Epithelial cell of prostate (primary cell): ENCODE results near the gene SLC5A9.

Experiments used
- DNase-seq: peaks from one replicate; pipeline ENCODE4 v3.0.0-alpha.2; 2011; ENCODE audit warnings: low read depth, low spot score
- H3K27ac ChIP-seq: fragments of 450-650 bp; 2 replicates; pipeline ENCODE4 v1.5.1; 2017; ENCODE audit warnings: mild to moderate bottlenecking

SLC5A9 gene

DNA sequence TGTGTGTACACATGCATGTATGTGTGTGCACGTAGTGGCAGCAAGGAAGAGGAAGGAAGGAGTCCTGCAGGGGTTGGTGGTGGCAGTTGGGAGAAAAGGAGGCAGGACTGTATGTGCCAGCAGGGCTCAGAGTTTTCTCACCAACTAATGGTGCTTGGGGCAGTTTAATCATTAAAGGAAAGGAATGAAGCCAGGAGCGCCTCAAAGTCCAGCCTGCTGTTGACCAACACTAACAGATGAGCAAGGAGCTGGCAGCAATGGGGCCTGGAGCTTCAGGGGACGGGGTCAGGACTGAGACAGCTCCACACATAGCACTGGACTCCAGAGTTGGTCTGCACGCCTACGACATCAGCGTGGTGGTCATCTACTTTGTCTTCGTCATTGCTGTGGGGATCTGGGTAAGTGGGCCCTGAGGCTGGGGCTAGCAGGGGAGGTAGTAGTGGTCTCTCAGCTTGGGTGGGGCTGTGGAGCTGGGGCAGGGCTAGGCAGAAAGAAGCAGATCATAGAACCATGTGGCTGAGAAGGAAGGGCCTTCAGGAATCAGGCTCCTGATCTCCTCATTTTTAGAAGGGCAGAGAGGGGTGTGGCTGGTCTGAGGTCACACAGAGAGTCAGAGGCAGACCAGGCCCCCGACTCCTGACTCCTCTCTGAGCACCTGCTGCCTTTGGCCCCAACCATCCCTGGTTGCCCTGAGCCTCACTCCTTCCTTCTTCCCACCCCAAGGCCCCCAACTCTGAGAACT lies at the start of gene SLC5A9:
Gene SLC5A9 (plus strand): TSS at position 216 of the 742 bp plus-strand sequence. CDS start 21 bp downstream, at position 237.
- no peak within 1 kb of the TSS for H3K27ac ChIP-seq
- no peak for DNase-seq

DNA sequence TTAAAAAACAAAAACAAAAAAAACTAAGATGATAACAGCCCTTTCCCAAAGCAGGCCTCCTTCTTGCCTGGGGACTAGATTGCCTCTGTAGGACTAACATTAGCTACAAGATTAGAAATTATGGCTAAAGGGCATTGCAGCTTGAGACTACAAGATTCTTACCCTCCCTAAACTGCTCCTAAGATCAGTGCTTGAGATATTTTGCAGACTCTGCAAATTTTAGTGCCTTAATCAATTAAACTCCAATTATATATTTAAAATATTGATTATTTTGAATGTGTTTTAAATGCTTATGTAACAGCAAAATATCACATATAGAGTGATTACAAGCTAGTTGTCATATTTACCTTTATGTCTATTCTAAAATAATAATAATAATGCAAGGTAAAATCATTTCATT lies 47.4 kb upstream of the SLC5A9 start:
- no peak overlapping the region for H3K27ac ChIP-seq
- no peak for DNase-seq

DNA sequence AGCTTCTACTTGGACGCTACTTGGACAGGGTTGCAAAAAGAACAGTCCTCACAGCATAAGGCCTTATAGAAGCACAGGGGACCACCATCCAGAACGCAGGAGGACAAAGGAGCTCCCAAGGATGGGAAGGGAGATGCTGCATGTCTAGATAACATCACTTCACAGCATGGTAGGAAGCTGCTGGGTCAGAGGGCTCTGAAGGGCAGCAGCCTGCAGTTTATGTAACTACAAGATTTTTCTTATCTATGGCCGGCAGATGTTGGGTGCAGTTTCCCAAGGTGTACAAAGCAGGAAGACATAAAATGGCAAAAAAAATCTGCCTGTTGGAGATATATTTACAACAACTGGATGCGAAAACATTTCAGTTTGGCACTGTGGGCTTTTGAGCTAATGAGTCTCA lies 45.3 kb upstream of the SLC5A9 start:
- no peak overlapping the region for H3K27ac ChIP-seq
- DNase-seq: no peak

DNA sequence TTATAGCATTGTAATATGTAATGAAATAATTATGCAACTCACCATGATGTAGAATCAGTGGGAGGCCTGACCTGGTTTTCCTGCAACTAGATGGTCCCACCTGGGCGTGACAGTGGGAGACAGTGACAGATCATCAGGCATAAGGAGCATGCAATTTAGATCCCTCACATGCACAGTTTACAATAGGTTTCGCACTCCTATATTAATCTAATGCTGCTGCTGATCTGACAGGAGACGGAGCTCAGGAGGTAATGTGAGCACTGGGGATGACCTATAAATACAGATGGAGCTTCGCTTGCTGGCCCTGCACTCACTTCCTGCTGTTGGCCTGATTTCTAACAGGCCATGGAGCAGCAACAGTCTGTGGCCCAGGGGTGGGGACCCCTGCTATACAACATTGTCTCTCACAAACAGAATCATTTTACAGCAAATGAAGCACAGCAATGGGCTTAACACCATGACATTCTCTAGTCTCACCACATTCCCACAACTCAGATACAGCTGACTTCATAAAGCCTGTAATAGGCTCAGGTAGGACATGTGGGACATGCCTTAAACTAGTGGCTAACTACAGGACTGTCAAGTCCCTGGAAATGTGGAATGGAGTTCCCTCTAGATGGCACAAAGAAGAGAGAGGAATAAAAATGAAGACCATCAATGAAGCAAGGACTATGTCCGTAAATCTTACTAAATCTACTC lies 40.7 kb upstream of the SLC5A9 start:
- no peak for DNase-seq
- H3K27ac ChIP-seq: peak overlapping the region; percentile 56

DNA sequence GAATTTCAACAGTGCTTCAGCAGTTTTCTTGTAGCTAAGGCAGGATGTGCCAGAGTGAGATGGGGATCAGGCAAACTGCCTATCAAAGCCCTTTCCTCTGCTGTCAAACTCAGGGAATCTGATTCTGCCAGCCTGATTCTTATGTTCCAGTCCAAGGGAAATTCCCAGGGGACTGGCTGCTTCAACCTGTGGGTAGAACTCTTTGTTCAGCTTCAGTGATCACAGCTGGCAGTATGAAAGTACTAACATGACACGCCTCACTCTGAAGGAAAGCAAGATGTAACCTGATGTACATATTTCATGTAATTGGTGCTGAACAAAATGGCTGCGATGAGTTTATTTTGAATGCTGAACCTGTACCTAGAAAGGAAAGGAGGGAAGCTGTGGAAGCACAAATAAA lies 40.1 kb upstream of the SLC5A9 start:
- no peak for DNase-seq

DNA sequence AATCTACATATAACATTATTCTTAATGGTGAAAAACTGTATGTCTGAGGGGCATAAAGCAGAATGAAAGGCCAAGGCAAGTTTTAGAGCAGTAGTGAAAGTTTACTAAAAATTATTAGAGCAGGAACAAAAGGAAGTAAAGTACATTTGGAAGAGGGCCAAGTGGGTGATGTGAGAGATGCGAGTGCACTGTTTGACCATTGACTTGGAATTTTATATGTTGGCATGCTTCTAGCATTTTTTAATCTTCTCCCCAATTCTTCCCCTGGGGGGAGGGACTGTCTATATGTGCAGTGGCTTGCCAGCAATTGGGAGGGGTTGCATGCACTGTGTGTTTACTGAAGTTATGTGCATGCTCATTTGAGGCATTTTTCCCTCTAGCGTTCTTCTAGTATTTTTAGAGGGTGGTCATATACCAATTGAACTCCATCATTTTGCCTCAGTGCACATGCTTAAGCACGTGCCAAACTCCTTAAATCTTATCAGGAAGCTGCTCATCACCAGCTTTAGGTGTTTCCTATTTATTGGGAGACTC lies 36.1 kb upstream of the SLC5A9 start:
- H3K27ac ChIP-seq: no peak overlapping the region
- no peak for DNase-seq

More for the DNA sequence above, 40.1 kb upstream of the SLC5A9 start:
- peak overlapping the region; percentile 56 for H3K27ac ChIP-seq

DNA sequence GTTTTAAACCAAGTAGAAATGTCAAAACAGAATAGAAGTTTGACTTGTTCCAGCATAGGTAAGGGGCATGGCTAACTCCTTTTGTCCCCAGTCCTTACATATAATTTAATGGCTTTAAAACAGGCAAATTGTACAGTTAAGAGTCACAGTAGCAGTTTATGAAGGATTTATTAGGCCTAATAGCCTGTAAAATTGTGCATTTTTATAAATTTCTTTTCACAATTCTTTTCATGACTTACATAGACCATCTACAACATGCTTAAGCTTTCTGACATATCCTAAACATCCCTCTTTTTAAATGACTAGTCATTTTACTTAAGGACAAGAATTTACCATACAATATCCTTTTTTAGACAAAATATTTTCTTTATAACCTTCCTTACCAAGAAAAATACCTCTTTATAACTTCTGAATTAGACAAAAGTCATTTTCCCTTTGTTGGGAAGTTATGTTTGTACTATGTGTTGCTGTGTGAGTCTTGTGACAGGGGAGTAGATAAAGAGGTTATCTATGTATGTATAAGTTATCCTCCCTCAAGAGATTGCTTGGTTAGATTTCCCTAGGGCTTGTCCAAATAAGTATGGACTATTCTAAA lies 34.5 kb upstream of the SLC5A9 start:
- no peak for DNase-seq
- H3K27ac ChIP-seq: no peak overlapping the region

DNA sequence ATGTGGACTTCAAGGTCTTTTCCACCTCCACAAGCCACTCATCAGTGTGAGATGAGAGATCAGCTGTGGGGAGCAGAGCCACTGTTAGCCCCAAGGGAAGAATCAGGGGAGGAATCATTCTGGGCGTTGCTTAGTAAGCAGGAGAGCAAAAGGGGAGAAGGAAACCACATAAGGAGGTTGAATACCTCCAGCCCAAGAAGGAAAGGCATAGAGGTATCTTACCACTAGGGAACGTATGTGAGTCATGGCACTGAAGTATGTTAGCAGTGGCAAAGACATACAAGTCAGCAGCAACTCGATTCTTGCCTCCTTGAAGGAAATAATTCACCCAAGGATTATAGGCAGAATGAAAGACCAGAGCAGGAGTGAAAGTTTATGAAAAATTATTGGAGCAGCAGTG lies 31.6 kb upstream of the SLC5A9 start:
- no peak for DNase-seq
- H3K27ac ChIP-seq: no peak overlapping the region

DNA sequence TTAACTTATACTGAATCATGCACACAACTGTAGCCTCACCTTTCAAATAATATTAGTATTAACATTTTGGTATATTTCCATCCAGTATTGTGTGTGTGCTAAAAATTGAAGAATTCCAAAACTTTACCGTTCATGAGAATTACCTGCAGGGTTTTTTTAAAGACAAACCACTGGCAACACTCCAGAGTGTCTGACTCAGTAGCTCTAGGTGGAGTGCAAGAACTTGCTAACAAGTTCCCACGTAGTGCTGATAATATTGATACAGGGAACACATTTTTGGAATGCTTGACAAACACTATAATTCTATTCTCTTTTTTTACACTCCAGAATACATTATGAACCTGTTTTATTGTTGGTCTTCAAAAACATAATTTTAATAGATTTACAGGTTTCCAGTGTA lies 27.7 kb upstream of the SLC5A9 start:
- H3K27ac ChIP-seq: no peak overlapping the region
- DNase-seq: no peak

DNA sequence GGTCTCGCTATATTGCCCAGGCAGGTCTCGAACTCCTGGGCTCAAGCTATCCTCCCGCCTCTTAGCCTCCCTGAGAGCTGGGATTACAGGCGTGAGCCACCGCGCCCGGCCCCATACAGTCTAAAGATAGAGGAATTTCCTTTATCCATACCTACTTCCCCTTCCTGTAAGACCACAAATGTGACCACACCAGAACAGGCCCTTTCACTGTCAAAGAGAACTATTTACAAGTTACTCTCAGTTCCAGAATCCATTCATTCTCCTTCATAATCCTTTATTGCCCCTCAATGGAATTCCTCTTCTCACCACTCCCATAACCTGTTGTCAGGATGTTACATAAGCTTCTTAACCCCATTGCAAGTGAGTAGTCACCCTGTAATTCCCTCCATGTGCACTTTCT lies 26.3 kb upstream of the SLC5A9 start:
- DNase-seq: no peak
- no peak overlapping the region for H3K27ac ChIP-seq

DNA sequence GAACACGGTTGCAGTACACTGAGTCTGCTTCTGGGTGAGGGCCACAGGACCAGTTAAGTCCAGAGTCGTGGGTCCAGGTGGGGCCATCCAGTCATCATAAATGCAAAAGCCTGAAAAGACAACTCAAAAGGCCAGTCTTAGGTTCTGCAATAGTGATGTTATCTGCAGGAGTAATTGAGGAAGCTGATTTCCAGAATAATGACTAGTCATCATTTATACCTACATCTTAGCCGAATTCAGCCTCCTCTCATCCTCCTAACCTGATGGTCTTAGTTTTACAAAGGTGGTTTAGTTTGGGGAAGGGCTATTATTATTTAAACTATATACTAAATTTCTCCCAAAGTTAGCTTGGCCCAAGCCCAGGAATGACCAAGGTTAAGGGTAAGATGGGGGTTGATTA lies 23.5 kb upstream of the SLC5A9 start:
- no peak overlapping the region for H3K27ac ChIP-seq
- no peak for DNase-seq

DNA sequence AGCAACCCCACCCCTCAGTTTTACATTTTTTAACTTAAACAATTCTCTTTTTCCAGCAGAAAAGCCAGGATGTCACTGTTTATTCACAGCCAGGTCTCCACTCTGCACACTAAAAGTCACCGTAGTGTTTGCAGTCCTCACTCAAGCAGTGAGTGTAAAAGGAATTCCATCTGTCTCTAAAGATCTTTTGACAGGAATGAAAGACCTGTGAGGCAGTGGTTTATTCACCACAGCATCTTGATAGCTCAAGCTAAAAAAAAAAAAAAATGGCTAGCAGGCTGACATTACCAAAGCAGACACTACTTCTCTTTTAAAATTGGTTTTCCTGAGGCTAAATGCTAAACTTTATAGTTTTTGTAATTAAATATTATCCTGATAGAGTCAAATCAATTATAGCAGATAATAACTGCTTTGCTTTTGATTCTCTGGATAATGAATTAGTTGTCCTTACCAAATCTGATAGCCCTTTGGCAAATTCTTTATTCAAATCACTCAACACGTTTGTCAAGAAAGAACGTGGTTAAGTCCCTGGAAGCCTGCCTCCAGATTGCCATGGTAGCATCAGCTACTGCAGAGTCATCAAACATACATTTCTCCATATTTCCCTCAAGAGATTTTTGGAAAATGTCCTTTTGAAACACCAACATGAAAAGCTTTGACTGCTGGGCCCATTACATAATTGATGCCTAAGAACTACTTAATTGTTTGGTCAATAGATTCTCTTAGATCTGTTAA lies 22.2 kb upstream of the SLC5A9 start:
- H3K27ac ChIP-seq: no peak overlapping the region

DNA sequence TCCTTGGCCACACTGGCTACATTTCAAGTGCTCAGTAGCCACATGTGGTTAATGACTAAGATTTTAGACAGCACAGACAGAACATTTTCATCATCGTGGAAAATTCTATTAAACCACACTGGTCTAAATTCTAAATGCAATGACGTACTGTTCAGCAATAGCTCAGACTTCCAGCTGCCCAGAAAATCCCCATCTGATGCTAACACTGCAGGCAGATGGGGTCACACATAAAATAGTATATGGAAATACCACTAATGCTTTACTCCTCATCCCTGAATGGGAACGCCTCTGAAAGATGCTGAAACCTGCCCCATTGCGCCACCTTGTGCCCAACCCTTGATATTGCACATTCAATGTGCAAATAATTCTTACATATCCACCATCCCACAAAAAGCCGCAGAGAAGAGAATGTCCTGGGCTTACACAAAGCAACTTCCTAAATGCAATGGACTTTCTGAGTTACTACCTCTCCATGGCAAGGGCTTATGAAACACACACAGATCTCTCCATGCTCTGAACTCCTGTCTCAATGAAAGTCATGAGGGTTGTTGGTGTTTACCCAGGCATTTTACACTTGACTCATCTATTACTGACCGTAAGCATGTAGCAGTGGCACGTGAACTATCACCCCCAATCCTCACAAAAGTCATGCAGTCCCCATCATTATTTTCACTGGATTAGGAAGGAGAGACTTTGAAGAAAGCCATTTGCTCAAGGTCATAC lies 20.3 kb upstream of the SLC5A9 start:
- DNase-seq: peak; percentile 83
- H3K27ac ChIP-seq: peak overlapping the region; percentile 1

More for the DNA sequence above, 22.2 kb upstream of the SLC5A9 start:
- no peak for DNase-seq

DNA sequence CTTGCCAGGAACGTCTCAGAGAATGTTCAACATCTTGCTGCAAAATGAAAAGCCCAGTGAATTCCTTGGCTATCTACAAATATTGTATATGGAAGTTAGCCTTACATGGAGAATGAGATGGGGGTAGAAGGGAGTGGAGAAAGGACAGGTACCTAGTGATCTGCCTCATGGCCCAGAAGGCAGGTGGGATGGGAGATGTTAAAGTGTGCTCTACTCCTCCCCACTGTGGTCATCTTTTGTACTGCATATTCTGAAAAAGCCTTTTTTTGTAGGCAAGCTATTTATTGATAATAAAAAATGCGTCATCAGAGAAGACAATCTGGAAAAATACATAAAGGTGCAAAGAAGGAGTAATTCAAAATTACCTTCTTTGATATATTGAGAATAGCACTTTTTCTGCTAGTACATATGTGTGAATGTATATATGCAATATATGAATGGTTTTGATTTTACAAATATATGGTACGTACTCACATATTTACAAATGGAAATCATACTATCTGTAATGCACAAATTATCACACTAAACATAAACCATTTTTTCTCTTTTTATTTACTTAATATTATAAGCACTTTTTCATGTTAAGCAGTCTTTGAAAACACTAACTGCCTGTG lies 19.1 kb upstream of the SLC5A9 start:
- H3K27ac ChIP-seq: no peak overlapping the region
- no peak for DNase-seq

DNA sequence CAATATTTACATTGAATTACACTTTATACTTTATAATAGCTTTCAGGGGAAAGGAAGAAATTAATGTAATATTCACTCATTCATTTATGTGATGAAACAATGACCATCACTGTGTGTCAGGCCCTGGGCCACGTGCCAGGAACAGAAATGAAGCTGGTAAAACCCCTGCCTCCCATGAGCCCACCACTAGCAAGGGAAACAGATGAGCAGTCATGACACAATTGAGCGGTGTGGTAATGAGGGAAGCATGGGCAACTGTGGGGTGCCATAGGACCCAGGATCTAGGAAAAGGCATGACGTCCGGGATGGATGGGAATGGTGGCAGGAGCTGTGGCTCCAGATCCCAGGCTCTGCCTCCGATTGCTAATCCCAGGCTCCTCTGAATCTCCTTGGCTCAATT lies 17.0 kb upstream of the SLC5A9 start:
- no peak overlapping the region for H3K27ac ChIP-seq
- no peak for DNase-seq

DNA sequence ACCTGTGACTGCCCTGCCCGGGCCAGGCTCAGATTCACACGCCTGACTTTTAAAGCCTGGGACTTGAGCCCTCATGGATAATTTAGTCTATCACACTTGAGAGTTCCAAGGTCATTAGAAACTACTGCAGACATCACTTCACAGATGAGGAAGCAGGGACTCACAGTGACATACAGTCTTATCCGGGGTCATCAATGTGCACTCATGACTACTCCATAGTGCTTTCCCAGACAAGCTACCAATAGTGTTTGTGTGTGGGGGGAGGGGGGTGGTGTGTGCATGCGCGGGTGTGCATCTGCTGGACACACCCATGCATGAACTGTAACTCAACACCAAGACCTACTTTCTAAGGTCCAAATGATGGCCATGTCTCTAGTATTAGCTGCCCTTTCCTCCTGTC lies 16.1 kb upstream of the SLC5A9 start:
- no peak overlapping the region for H3K27ac ChIP-seq
- no peak for DNase-seq

DNA sequence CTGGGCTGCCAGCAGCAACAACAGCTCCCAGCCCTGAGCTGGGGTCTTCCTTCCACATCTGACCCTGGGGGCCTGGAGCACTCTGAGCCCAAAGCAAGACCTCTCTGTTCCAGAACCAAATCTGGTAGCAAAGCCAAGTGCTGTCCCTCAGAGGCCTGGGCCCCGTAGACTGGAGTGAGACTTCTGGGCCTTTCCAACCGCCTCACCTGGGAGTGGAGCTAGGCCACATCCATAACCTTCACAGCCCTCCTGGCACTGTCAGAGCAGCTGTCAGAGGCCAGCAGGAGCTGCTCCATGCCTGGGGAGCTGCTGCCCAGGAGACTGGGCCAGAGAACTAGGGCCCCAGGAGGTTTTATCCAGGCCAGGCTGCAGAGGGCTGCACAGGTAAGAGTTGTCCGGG lies 15.4 kb upstream of the SLC5A9 start:
- no peak for DNase-seq
- H3K27ac ChIP-seq: no peak overlapping the region

DNA sequence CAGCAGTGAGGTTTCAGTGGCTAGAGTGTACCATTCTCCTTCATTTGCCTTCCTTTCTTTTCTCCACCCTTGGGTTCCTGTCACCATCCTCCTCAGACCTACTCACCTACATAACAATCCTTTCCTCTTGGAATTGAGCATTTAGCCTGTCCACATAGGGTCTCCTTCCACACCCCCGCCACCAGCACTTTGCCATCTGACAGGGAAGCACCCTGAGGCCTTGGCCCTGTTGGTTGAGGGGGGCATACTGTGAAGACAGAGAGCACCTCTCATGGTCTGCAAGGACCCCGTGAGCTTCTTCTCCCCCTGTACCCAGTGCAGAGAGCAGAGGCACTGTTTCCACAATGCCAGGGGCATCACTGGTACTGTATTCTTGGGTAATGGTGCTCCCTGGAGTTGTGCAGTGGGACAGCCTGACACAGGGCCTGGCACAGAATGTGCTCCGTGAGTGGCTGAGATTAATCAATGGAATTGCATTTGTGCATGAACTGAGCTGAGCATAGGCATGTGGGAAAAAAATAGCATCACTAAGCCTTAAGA lies 14.9 kb upstream of the SLC5A9 start:
- H3K27ac ChIP-seq: no peak overlapping the region
- no peak for DNase-seq

DNA sequence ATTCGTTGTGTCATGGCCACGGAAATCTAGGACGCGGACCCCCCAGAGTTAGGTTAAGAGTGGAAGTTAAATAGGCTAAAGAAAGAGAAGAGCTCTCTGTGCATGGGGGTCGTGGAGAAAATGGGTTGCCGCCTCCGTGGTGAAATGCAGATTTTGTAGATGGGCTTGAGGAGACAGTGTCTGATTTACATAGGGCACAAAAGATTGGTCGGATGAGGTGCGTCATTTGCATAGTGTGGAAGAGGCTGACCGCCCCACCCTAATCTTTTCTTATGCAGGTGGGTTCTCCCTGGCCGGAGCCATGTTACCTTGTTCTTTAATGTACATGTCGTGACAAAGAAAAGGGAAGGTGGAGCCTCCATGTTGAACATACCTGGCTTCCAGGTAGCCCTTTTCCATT lies 14.3 kb upstream of the SLC5A9 start:
- no peak for DNase-seq
- no peak overlapping the region for H3K27ac ChIP-seq
